ENCODE measurements around the gene FAAP100. TPM values are rescaled to one million over a fixed set of nuclear protein-coding genes. Genes with fewer than 3 reads are reported as not detected.

Gene FAAP100
- total and polyA plus RNA-seq, 12 donors, result 8.7 to 30.6 (median 13.3) TPM

DNA sequence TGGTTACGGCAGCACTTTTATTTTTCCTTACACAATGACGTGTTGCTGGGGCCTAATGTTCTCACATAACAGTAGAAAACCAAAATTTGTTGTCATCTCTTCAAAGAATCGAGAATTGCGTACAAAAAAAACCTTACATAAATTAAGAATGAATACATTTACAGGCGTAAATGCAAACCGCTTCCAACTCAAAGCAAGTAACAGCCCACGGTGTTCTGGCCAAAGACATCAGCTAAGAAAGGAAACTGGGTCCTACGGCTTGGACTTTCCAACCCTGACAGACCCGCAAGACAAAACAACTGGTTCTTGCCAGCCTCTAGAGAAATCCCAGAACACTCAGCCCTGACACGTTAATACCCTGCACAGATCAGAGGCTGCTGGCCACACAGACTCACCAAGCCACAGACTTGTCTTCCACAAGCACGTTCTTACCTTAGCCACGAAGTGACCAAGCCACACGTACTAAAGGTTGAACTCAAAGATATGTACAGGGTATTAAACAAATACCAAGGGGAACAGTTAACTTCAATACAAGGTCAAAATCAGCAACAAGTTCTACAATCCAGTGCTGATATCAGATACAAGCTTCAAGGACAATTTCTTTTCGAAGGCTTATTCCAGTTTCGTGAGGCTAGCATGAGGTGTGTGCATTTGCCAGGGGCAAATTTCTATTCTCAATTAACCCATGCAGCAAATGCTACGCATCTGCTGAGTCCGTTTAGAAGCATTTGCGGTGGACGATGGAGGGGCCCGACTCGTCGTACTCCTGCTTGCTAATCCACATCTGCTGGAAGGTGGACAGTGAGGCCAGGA is 42.0 kb downstream of the FAAP100 start:
- TF ChIP-seq, protein P1, sequence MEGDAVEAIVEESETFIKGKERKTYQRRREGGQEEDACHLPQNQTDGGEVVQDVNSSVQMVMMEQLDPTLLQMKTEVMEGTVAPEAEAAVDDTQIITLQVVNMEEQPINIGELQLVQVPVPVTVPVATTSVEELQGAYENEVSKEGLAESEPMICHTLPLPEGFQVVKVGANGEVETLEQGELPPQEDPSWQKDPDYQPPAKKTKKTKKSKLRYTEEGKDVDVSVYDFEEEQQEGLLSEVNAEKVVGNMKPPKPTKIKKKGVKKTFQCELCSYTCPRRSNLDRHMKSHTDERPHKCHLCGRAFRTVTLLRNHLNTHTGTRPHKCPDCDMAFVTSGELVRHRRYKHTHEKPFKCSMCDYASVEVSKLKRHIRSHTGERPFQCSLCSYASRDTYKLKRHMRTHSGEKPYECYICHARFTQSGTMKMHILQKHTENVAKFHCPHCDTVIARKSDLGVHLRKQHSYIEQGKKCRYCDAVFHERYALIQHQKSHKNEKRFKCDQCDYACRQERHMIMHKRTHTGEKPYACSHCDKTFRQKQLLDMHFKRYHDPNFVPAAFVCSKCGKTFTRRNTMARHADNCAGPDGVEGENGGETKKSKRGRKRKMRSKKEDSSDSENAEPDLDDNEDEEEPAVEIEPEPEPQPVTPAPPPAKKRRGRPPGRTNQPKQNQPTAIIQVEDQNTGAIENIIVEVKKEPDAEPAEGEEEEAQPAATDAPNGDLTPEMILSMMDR (IDR thresholded peaks at IDR 0.05), result no peak
- ATAC-seq (no peak), DNase-seq (no peak)
- Histone ChIP-seq H3K4me1 (peaks cover 0 to 40% (median 24%) of the 10 kb centered on the region in 9 donors), H3K9me3 (peaks cover 0 to 5% (median 0%) of the 10 kb centered on the region in 11 donors), H3K27me3 (no peaks in the 10 kb centered on the region), H3K27ac (peak overlapping the region in 9 of 10 donors; percentile 98 to 100 (median 100)), H3K36me3 (peaks cover 8 to 47% (median 34%) of the 10 kb centered on the region in 9 donors), H3K4me3 (peak overlapping the region; percentile 73 to 99 (median 94))
- intact Hi-C loops (cut with DNase I), result no loop called here
- WGBS, 2 donors, result 2 to 15% methylated on average over 22 of the region's 22 CpGs

DNA sequence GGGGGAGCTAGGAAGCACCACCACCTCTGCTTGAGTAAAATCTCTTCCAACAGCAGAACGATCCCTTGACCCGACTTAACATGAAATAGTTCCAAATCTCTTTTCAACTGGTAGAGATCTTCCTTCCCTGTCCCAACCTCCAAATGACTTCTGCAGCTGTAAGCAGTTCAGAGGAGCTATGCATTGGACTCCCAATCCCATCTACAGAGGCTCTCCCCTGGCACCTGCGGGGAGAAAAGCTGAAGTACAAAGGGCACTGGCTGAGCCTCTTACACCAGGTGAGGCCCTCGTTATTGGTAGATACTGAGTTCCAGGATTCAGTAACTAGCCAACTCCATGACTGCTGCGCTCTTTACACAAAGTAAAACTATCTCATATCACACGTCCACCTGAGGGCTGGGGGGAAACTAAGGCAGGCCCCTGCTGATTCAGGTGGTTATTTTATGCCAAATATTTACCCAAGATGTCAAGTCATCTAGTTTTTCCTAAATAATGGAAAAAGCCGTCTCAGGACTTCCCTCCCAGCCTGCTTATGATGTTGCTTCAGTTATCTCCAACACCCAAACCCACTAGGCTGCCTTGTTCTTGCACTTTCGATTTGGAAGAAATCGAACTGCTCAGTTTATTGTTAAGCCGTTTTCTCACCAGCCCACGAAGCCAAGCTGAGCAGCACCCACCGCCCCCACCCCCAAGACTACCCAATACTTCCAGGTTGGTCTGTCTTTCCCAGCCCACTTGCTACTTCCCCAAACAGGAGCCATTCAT is 42.8 kb downstream of the FAAP100 start:
- intact Hi-C loops (cut with DNase I), result no loop called here
- Histone ChIP-seq H3K9me3 (peaks cover 0 to 5% (median 0%) of the 10 kb centered on the region in 11 donors), H3K27me3 (no peaks in the 10 kb centered on the region), H3K4me1 (peaks cover 0 to 38% (median 24%) of the 10 kb centered on the region in 9 donors), H3K27ac (peak overlapping the region in 8 of 10 donors; percentile 26 to 100 (median 100)), H3K4me3 (peak overlapping the region; percentile 73 to 99 (median 94)), H3K36me3 (peaks cover 8 to 47% (median 34%) of the 10 kb centered on the region in 9 donors)
- 11 to 13% methylated on average over 12 of the region's 12 CpGs for WGBS, 2 donors
- ATAC-seq (no peak), DNase-seq (no peak)
- TF ChIP-seq, protein P1 (IDR thresholded peaks at IDR 0.05), result no peak

DNA sequence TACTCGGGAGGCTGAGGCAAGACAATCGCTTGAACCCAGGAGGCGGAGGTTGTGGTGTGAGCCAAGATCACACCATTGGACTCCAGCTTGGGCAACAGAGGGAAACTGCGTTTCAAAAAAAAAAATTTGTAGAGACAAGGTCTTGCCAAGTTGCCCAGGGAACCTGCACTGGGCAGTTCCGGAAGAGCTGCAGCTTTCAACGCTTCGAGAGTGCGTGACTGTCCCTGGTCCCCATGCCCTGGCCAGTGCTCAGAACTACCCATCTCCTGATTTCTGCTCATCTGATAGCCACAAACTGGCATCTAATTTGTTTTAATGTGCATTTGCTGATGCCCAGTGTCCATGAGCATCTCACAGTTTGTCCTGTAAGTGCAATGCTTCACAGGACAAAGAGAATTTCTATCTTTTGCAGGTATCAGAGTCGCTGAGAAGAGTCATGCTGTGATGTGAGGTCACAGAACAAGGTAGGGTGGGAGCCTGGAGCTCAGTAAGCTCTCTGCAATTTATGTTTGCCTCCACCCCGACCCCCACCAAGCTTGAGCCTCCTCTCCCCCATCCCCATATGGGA is 43.4 kb downstream of the FAAP100 start:
- no peak for DNase-seq
- peaks cover 0 to 31% (median 18%) of the 10 kb centered on the region in 9 donors for H3K4me1 ChIP-seq
- peaks cover 0 to 5% (median 0%) of the 10 kb centered on the region in 11 donors for H3K9me3 ChIP-seq
- H3K4me3 ChIP-seq, result peak overlapping the region; percentile 73 to 99 (median 94)
- TF ChIP-seq, protein P1 (IDR thresholded peaks at IDR 0.05), result no peak
- H3K27ac ChIP-seq, result peak overlapping the region in 7 of 10 donors; percentile 26 to 100 (median 100)
- ATAC-seq, result peak in 1 of 8 donors; percentile 14
- 43 to 53% methylated on average over 10 of the region's 10 CpGs for WGBS, 2 donors
- H3K27me3 ChIP-seq, result no peaks in the 10 kb centered on the region
- peaks cover 8 to 47% (median 34%) of the 10 kb centered on the region in 9 donors for H3K36me3 ChIP-seq
- intact Hi-C loops (cut with DNase I), result no loop called here

DNA sequence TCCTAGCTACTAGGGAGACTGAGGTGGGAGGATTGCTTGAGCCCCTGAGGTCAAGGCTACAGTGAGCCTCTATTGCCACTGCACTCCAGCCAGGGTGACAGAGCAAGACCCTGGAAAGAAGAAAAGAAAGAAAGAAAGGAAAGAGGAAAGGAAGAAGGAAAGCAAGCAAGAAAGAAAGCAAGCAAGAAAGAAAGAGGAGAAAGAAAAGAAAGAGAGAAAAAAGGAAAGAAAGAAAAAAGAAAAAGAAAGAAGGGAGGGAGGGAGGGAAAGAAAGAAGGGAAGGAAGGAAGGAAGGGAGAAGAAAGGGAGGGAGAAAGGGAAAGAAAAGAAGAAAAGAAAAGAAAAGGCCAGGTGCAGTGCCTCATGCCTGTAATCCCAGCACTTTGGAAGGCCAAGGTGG is 48.5 kb downstream of the FAAP100 start:
- peaks cover 0 to 16% (median 2%) of the 10 kb centered on the region in 9 donors for H3K4me1 ChIP-seq
- no peaks in the 10 kb centered on the region for H3K27me3 ChIP-seq
- H3K4me3 ChIP-seq, result no peak overlapping the region
- intact Hi-C loops (cut with DNase I), result no loop called here
- TF ChIP-seq, protein P1 (IDR thresholded peaks at IDR 0.05), result no peak
- peaks cover 0 to 5% (median 0%) of the 10 kb centered on the region in 11 donors for H3K9me3 ChIP-seq
- H3K36me3 ChIP-seq, result peaks cover 0 to 8% (median 2%) of the 10 kb centered on the region in 9 donors
- no peak overlapping the region for H3K27ac ChIP-seq
- DNase-seq (no peak), ATAC-seq (no peak)
